Measurements from ENCODE around the gene DGLUCY. TPM values are rescaled to one million over a fixed set of nuclear protein-coding genes. Genes with fewer than 3 reads are reported as not detected.

Gene DGLUCY
- total and polyA plus RNA-seq, 2 of the 8 experiments (the other 6 are each of a cell fraction or from before 2014, with no cell fraction given): 24.9 to 31.8 TPM

- H3K18ac ChIP-seq (ENCODE audit: extremely low read depth, low read length): no peak overlapping the region
- no peaks in the 10 kb centered on the region for H3K79me1 ChIP-seq (ENCODE audit: low read depth, low read length)
- ChIA-PET CTCF (ENCODE audit: partially characterized antibody) (interaction anchor here (0.9 to 2.4 kb wide), 4 partner anchors 12 to 64 kb away, joined by 3 to 6 read pairs (median 4); no protein-coding TSS in a partner anchor), POLR2A (ENCODE audit: partially characterized antibody) (interaction anchor here (1.0 kb wide), 1 partner anchor 155 kb away, joined by 3 read pairs; the partner anchor contains the start of gene RPS6KA5)
- no peak overlapping the region for H2AFZ ChIP-seq (ENCODE audit: low read length)
- no peak overlapping the region for H2BK20ac ChIP-seq (ENCODE audit: low read length)
- H3K14ac ChIP-seq (ENCODE audit: insufficient read length): no peak overlapping the region
- H2BK12ac ChIP-seq (ENCODE audit: low read depth, low read length): no peak overlapping the region
- H3K9ac ChIP-seq (replicated peaks in 1 of 4; ENCODE audit: extremely low read depth in 1 of 4, low read depth in 3 of 4, low read length in 3 of 4): no peak overlapping the region
- no peak overlapping the region for H2BK5ac ChIP-seq (ENCODE audit: low read depth, low read length)
- H2BK15ac ChIP-seq (ENCODE audit: low read length): no peak overlapping the region
- no peak overlapping the region for H3K4me3 ChIP-seq (ENCODE audit: extremely low read depth in 1 of 4, insufficient read depth in 2 of 4, low read depth in 3 of 4, low read length in 4 of 4)
- WGBS, 2 experiments (ENCODE audit: extremely low coverage in 1 of 2, insufficient coverage in 1 of 2, insufficient read length in 1 of 2, insufficient replicate concordance in 2 of 2, low coverage in 1 of 2, low lambda C conversion rate in 2 of 2, missing lambda C conversion rate in 1 of 2): 86% methylated on average over 10 of the region's 10 CpGs; no CpG with 5 or more reads in 1 of the 2 experiments
- H3K27me3 ChIP-seq (replicated peaks in 1 of 4; ENCODE audit: control insufficient read depth in 3 of 4, extremely low read depth in 1 of 4, insufficient read depth in 3 of 4, low read length in 3 of 4): no peaks in the 10 kb centered on the region
- no peak overlapping the region for H3K23ac ChIP-seq (ENCODE audit: insufficient read length)
- H3K4me2 ChIP-seq (ENCODE audit: insufficient read depth in 1 of 2, low read depth in 2 of 2, low read length in 2 of 2): no peak overlapping the region
- FAIRE-seq (no peak), DNase-seq (ENCODE audit: low read depth in 1 of 2, low spot score in 2 of 2) (no peak)
- H3K36me3 ChIP-seq (ENCODE audit: control insufficient read depth in 2 of 4, insufficient read depth in 4 of 4, low read length in 3 of 4): peaks cover 0 to 11% (median 2%) of the 10 kb centered on the region in 4 experiments; a peak in 3 of 8 replicates
- H3K79me2 ChIP-seq (ENCODE audit: control insufficient read depth in 1 of 2, insufficient read depth in 2 of 2, low read length in 2 of 2): no peaks in the 10 kb centered on the region
- H3K4me1 ChIP-seq (replicated peaks in 1 of 4; ENCODE audit: control insufficient read depth in 3 of 4, insufficient read depth in 4 of 4, low read length in 3 of 4): no peaks in the 10 kb centered on the region
- no peak overlapping the region for H3K4ac ChIP-seq (replicated peaks; ENCODE audit: insufficient read length, low read depth, low read length)
- no peaks in the 10 kb centered on the region for H4K20me1 ChIP-seq (replicated peaks in 1 of 2; ENCODE audit: control insufficient read depth in 1 of 2, insufficient read depth in 2 of 2, low read length in 2 of 2)
- no peak overlapping the region; the same call in 1 of the 2 replicates for H4K8ac ChIP-seq (ENCODE audit: extremely low read depth, insufficient read depth, low read length)
- H2BK120ac ChIP-seq (replicated peaks; ENCODE audit: low read depth, low read length): no peak overlapping the region
- H2AK5ac ChIP-seq (ENCODE audit: low read depth, low read length): no peak overlapping the region
- H4K5ac ChIP-seq (ENCODE audit: insufficient read length, low read depth, low read length): no peak overlapping the region
- H4K91ac ChIP-seq (replicated peaks; ENCODE audit: insufficient read length, low read length): no peak overlapping the region
- H3K23me2 ChIP-seq (ENCODE audit: low read depth, low read length): no peaks in the 10 kb centered on the region
- H3K9me3 ChIP-seq (ENCODE audit: insufficient read depth in 2 of 2, low read depth in 1 of 2, low read length in 1 of 2): no peaks in the 10 kb centered on the region
- no peak overlapping the region for H3K56ac ChIP-seq (replicated peaks; ENCODE audit: insufficient read length, low read depth, low read length)
- no peak overlapping the region for H3K27ac ChIP-seq (ENCODE audit: low read depth, low read length)
- TF ChIP-seq BACH1 (IDR thresholded peaks at IDR 0.05; ENCODE audit: low read length): no peak
- no peak for TF ChIP-seq NRF1 (IDR thresholded peaks at IDR 0.05; ENCODE audit: low read depth, low read length)
- TF ChIP-seq YY1 (IDR thresholded peaks at IDR 0.05; ENCODE audit: low read depth, low read length): no peak
- no peak for TF ChIP-seq MAFK (IDR thresholded peaks at IDR 0.05; ENCODE audit: low read depth, low read length)
- TF ChIP-seq POLR2A (IDR thresholded peaks at IDR 0.05; ENCODE audit: control extremely low read depth in 1 of 2, low read depth in 2 of 2, low read length in 2 of 2): no peak
- no peak for TF ChIP-seq E2F6 (IDR thresholded peaks at IDR 0.05)
- TF ChIP-seq CBX8 (IDR thresholded peaks at IDR 0.05; ENCODE audit: borderline replicate concordance, low read depth, low read length): no peak
- TF ChIP-seq PHF8 (conservative IDR thresholded peaks at IDR 0.05; ENCODE audit: low read depth, low read length): no peak
- TF ChIP-seq, protein P1, sequence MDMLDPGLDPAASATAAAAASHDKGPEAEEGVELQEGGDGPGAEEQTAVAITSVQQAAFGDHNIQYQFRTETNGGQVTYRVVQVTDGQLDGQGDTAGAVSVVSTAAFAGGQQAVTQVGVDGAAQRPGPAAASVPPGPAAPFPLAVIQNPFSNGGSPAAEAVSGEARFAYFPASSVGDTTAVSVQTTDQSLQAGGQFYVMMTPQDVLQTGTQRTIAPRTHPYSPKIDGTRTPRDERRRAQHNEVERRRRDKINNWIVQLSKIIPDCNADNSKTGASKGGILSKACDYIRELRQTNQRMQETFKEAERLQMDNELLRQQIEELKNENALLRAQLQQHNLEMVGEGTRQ (IDR thresholded peaks at IDR 0.05; ENCODE audit: low read length): no peak
- TF ChIP-seq JUN (IDR thresholded peaks at IDR 0.05; ENCODE audit: low read depth, low read length): no peak
- no peak for TF ChIP-seq SIX5 (IDR thresholded peaks at IDR 0.05; ENCODE audit: low read depth, low read length)
- no peak for TF ChIP-seq SIN3A (conservative IDR thresholded peaks at IDR 0.05 in 1 of 2, IDR thresholded peaks at IDR 0.05 in 1 of 2; ENCODE audit: low read depth in 1 of 2, low read length in 2 of 2)
Measured at GRCh38 chr14:91215381-91215780, 101.5 kb downstream of the DGLUCY start.
